GM12873 (cell line): ENCODE results near the gene NEDD8.

ENCODE experiments used
- CTCF ChIP-seq: IDR thresholded peaks from 2 replicates; pipeline ENCODE4 v1.5.1; 2012; ENCODE audit warnings: low read depth, mild to moderate bottlenecking, moderate library complexity, low read length, control low read depth; ENCODE audit not compliant: insufficient read depth; ENCODE audit errors: missing control alignments

Gene NEDD8

DNA sequence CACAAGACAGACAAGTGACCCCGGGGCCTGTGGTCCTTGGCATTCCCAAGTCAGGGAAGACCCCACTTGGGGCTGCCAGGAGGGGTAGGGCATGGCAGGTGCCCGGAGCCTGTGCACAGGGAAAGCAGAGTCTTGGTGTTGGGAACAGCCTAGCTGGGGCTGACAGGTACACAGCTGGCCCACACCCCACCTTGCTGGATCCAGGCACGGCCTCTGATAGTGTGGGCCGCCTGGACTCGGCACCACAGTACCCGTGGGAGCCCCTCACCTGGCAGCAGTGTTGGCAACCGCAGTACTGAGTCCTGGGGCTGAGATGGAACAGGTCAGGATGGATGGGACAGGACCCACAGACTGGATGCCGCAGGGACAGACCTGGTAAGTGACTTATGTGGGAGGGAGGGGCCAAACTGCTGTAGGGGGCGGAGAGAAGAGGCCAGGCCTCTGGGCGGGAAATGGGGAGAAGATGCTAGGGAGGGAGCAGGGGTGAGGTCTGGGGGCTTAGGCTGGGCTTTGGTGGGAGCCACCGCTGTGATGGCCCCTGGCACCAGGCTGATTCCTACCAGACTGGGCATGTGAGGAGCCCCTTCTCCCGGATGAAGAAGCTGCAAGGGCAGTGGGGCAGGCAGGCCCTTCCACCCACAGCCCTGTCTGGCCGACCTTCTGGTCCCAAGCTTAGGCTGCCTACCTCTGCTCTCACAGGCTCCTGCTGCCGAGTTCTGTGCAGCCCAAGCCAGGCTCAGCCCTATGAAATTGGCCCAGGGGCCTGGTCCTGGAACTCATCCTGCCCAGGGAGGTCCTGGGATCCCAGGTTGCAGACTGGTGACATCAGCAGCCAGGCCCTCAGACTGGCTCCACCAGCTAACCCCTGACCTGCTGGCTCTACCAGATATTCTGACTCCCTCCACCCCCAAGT lies 30.9 kb upstream of the NEDD8 start, which contains the start of gene TGM1:
TSS of gene TGM1 (minus strand) at position 357 of the 913 bp plus-strand sequence. CDS start 825 bp downstream, outside the sequence.
- no peak for TF ChIP-seq CTCF

DNA sequence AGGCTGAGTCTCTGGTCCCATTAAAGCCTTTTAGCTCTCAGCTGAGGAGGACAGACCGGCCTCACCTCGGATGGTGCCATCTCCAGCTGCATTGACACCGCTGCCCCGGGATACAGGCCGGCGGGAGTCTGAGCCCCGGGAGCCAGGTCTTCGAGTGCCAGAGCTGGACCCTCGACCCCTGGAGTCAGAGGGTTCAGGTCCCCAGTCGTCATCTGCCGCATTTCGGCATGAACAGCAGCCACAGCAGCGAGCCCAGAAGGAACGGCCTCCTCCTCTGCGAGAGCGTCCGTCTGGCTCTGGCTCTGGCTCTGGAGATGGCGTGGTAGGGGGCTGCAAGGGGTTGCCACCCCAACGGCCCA lies 29.8 kb upstream of the NEDD8 start:
- TF ChIP-seq CTCF = no peak

DNA sequence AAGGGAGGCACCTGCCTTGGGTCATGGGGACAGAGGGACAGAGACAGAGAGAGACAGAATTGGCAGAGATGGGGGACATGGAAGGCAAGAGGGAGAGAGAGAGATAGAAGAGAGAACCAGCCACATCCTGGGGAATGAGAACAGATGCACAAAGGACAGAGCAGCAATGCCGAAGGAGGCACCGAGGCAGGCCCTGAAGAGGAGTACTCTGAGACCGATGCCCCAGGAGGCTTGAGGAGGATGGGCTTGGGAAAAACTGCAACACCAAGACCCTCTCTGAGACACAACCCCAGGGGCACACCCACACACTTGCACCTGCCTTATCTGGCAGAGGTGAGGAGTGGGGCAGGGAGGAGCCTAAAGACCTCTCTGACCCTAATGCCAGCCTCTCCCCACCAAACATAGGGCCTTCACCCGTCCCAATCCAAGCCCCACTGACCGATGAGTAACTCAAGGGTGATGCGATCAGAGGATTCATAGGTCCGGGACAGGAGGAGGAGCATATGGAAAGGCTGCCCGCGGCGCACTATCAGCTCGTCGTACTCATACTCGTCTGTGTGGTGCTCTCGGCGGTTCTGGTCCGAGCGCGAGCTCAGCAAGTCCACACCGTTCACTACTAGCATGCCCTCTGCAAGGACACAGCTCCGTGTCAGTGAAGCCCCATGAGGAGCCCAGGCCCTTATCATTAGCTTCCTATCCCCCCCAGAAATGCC lies 29.2 kb upstream of the NEDD8 start:
- no peak for TF ChIP-seq CTCF

- no peak for TF ChIP-seq CTCF
Observed at GRCh38 chr14:24260780-24261157, 28.6 kb upstream of the NEDD8 start.

GRCh38 chr14:24260026-24260779 lies 28.0 kb upstream of the NEDD8 start:
- no peak for TF ChIP-seq CTCF

- TF ChIP-seq CTCF = no peak
Observed at GRCh38 chr14:24259282-24260025, 27.3 kb upstream of the NEDD8 start.
